Mucosa of descending colon (tissue), 3 donors: Measurements from ENCODE around the gene HOXD11. TPM values are rescaled to one million over a fixed set of nuclear protein-coding genes. Genes with fewer than 3 reads are reported as not detected.

Source experiments
- ATAC-seq: fragments of 200-7000 bp; cut with Tn5 transposase; one replicate; pipeline ENCODE4 v1.9.1; 2020; ENCODE audit warnings: mild to moderate bottlenecking, moderate library complexity
- DNase-seq, 3 donors: peaks; one replicate each; pipeline ENCODE4 v3.0.0-alpha.2; 2020
- H3K36me3 ChIP-seq: fragments of 200-600 bp; one replicate; pipeline ENCODE4 v1.8.0; 2021; ENCODE audit warnings: low read depth, mild to moderate bottlenecking
- H3K4me1 ChIP-seq: fragments of 200-600 bp; one replicate; pipeline ENCODE4 v1.8.0; 2021; ENCODE audit warnings: low read depth, mild to moderate bottlenecking
- H3K4me3 ChIP-seq: fragments of 200-600 bp; one replicate; pipeline ENCODE4 v1.8.0; 2021; ENCODE audit warnings: mild to moderate bottlenecking
- H3K9me3 ChIP-seq: fragments of 200-600 bp; one replicate; pipeline ENCODE4 v1.8.0; 2021; ENCODE audit warnings: mild to moderate bottlenecking
- CTCF ChIP-seq: fragments of 200-600 bp; IDR thresholded peaks from one replicate; pipeline ENCODE4 v1.8.0; 2022; ENCODE audit warnings: antibody characterized with exemption, mild to moderate bottlenecking
- intact Hi-C, 2 donors: fragments of 100-400 bp; cut with DNase I in 1 of 2; cut with micrococcal nuclease in 1 of 2; formaldehyde crosslinking; loops; one replicate each; pipeline versions ENCODE4 v1.11.0 to v1.11.1; 2022; cut with DNase I, micrococcal nuclease
- total RNA-seq, 3 donors: library from RNA; stranded (reverse); fragmentation: NEBNext Ultra II Directional in 2 of 3; extraction: Animal tissue kit (Norgen Biotek cat#: 25700) in 2 of 3; gene quantifications; one replicate each; pipeline versions ENCODE4 v1.2.1 to v1.2.4, GENCODE V29; 2021 to 2023
- donor health status: DM: no; HTN: no; CAD: no; lungs with moderate emphysema.
- donor health status: DM: no; HTN: no; CAD: no.
- donor health status: DM: no; HTN: yes; CAD: no.

HOXD11 gene
- total RNA-seq, 3 donors from 2014 or later = 1.2 to 2.1 (median 2.1) TPM

GRCh38 chr2:176109192-176109901 lies 2.3 kb downstream of the HOXD11 start:
- peak in 1 of 3 donors; percentile 18 for DNase-seq
- Histone ChIP-seq H3K4me1 (peaks cover 23% of the 10 kb centered on the region), H3K9me3 (no peaks in the 10 kb centered on the region), H3K4me3 (no peak overlapping the region), H3K36me3 (no peaks in the 10 kb centered on the region)
- intact Hi-C loops = no loop called here
- no peak for TF ChIP-seq CTCF
- no peak for ATAC-seq

GRCh38 chr2:176109946-176110345 lies 2.9 kb downstream of the HOXD11 start:
- DNase-seq (no peak), ATAC-seq (no peak)
- H3K4me3 ChIP-seq = no peak overlapping the region
- no peaks in the 10 kb centered on the region for H3K9me3 ChIP-seq
- H3K4me1 ChIP-seq = peaks cover 18% of the 10 kb centered on the region
- intact Hi-C loops = no loop called here
- TF ChIP-seq CTCF = no peak
- H3K36me3 ChIP-seq = no peaks in the 10 kb centered on the region

- Histone ChIP-seq H3K9me3 (no peaks in the 10 kb centered on the region), H3K4me3 (no peak overlapping the region), H3K36me3 (no peaks in the 10 kb centered on the region), H3K4me1 (peaks cover 19% of the 10 kb centered on the region)
- no peak for DNase-seq
- ATAC-seq = no peak
- TF ChIP-seq CTCF = no peak
- intact Hi-C loops = no loop called here
Measured at GRCh38 chr2:176110415-176111308, 3.6 kb downstream of the HOXD11 start.

GRCh38 chr2:176111309-176111663 lies 4.2 kb downstream of the HOXD11 start:
- TF ChIP-seq CTCF = peak; percentile 64
- Histone ChIP-seq H3K4me3 (no peak overlapping the region), H3K4me1 (peaks cover 21% of the 10 kb centered on the region), H3K9me3 (no peaks in the 10 kb centered on the region), H3K36me3 (no peaks in the 10 kb centered on the region)
- DNase-seq = peak in 2 of 3 donors; percentile 71 to 75
- intact Hi-C loops = no loop called here
- ATAC-seq = peak; percentile 44

GRCh38 chr2:176111846-176112374 lies 4.8 kb downstream of the HOXD11 start:
- intact Hi-C loops = no loop called here
- DNase-seq = no peak
- TF ChIP-seq CTCF = no peak
- H3K4me3 ChIP-seq = no peak overlapping the region
- ATAC-seq = no peak
- no peaks in the 10 kb centered on the region for H3K9me3 ChIP-seq
- H3K4me1 ChIP-seq = peaks cover 15% of the 10 kb centered on the region
- no peaks in the 10 kb centered on the region for H3K36me3 ChIP-seq
